GM12892 (cell line): Measurements from ENCODE around the gene TGFA.

Experiments
- DNase-seq: peaks from one replicate; pipeline ENCODE4 v3.0.0; 2011; ENCODE audit not compliant: insufficient read length
- FAIRE-seq: peaks from 2 replicates; lab custom pipeline; 2011; peaks lifted over from hg19 to GRCh38; lab: Jason Lieb, UNC
- POLR2A ChIP-seq: IDR thresholded peaks from 2 replicates; pipeline ENCODE4 v1.6.1; 2011; ENCODE audit warnings: low read depth, low read length, control low read depth
- POLR2AphosphoS5 ChIP-seq: IDR thresholded peaks from 2 replicates; pipeline ENCODE4 v1.6.1; 2011; ENCODE audit warnings: low read depth, low read length, control low read depth
- TAF1 ChIP-seq: IDR thresholded peaks from 2 replicates; pipeline ENCODE4 v1.6.1; 2011; ENCODE audit warnings: low read depth, mild to moderate bottlenecking, control low read depth, low read length, borderline replicate concordance

Gene TGFA

DNA sequence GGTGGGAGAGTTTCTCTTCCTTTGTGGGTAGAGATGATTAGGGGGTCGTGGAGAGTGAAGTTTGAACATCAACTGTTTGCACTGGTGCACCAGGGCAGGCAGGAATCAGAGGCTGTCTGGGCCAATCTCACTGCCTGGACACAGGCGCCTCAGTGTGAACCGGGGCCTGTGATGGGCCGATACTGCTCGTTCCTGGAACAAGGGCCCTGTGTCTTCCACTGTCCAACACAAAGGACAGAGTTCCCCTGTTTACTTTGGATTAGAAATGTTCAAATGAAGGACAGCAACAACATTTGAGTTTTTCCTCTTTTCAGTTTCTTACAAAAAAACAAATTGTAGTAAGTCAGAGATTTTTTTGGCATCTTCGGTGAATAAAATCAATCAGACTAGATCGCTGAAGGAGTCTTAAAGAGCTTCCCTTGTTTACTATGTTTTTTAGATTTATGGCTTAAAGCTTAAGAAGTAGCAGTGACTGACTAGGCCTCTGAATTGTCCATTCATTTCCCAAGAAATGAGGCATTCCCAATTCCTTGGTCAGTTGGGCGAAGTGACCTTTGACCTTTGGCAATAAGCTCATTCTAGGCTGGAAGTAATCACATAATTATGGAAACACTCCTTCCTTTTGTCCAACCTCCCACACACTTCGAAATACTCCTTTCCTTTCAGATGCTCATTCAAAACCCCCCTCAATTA, 11.6 kb upstream of the TGFA start:
- FAIRE-seq: no peak
- TF ChIP-seq TAF1 (no peak), POLR2AphosphoS5 (no peak), POLR2A (no peak)
- DNase-seq: no peak

DNA sequence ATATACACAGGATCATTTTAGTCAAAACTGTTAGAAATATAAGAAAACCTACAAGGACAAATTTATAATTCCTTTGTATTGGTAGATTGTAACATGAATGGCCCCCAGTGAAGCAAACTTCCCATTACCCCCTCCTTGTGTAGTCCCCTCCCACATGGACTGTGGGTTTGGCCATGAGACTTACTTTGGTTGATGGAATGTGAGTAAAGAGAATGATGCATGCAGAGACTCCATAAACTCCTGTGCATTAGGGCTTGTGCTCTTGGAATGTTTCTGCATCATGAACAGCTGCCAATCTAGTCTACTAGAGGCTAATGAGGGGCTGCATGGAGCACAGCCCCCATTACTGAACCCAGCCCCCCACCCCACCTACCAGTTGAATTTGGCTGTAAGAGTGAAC, 8.3 kb upstream of the TGFA start:
- TF ChIP-seq POLR2AphosphoS5: no peak
- no peak for TF ChIP-seq POLR2A
- TF ChIP-seq TAF1: no peak
- FAIRE-seq (no peak), DNase-seq (no peak)

DNA sequence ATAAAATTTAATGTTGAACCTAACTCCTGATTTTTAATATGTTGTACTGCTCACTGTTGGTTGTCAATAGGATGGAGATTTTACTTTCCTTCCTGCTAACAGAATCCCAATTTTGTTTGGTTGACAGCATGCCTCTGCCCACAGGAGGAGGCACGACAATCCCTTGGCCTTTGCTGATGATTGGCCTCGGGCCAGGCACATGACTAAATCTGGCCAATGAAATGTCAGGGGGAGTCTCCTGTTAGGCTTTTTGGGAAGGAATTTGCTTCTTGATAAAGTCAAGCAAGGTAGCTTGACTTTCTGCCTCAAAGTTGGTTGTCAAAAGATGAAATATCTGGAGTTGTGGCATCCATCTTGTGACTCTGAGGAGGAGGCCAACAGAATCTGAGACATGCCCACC, 6.8 kb upstream of the TGFA start:
- FAIRE-seq (no peak), DNase-seq (no peak)
- TF ChIP-seq POLR2A (no peak), POLR2AphosphoS5 (no peak), TAF1 (no peak)

GRCh38 chr2:70560040-70560439, 6.4 kb upstream of the TGFA start:
- DNase-seq (no peak), FAIRE-seq (no peak)
- TF ChIP-seq POLR2A (no peak), POLR2AphosphoS5 (no peak), TAF1 (no peak)

DNA sequence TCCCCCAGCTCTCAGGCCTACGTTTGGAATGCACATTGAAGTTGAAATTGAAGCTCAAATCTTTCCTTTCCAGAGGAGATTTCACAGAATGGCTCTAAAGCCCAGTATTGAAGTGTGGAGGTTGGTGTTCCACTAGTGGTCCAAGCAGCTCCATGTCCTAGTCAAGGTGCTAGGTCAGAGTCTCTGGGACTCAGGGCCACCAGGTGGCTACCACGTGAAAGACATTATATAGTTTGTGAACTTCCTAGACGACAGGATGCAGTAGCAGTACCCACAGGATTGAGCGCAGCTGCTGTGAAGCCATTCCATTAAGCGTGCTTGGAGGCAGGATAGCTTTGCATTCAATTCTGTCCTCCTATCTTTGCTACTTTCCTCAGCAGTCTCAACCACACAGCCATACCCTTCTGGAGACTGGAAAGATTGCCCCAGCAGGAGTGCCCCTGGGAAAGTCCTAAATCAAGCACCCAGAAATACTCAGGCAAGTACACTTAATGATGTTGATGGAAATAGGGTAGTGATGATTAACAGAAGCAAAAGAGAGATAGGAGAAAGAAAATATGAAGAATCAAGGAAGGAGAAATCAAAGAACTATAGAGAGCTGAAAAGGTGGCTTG, 4.7 kb upstream of the TGFA start:
- FAIRE-seq (no peak), DNase-seq (no peak)
- TF ChIP-seq TAF1 (no peak), POLR2AphosphoS5 (no peak), POLR2A (no peak)

DNA sequence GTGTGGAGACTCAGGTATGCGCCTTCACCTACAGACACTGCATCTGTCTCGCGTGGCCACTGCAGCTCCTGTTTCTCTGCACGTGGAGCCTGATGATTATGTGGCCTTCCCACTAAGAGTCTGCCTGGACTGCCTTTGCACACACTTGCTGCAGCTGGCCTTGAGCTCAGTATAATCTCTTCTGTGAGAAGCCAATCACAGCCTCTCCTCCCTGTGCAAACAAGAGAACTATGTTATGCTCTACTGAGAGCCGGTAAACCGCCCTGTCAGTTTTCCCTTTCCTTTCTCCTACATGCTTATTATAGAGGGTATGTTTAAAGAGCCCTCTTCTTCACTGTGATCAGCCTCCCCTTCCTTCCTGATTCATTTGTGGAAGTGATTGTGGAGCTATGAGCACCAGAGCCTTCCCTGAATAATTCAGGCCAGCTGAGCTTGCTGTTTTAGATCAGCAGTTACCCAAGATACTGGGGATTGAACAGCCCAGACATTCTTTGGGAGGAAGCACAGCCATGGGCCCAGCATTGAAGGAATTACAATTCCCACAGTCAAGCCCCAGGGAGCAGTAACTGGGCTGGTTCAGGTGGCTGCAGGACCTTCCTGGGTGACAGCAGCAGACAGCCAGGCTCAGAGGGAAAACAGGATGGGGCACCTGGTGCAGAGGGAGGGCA, 3.7 kb upstream of the TGFA start:
- DNase-seq (no peak), FAIRE-seq (no peak)

GRCh38 chr2:70556608-70557007, 3.0 kb upstream of the TGFA start:
- TF ChIP-seq POLR2AphosphoS5 (no peak), TAF1 (no peak), POLR2A (no peak)
- no peak for DNase-seq
- FAIRE-seq: no peak

More for the DNA sequence above, 3.7 kb upstream of the TGFA start:
- TF ChIP-seq POLR2A: no peak
- TF ChIP-seq TAF1: no peak
- TF ChIP-seq POLR2AphosphoS5: no peak

- FAIRE-seq: no peak
- DNase-seq: no peak
- TF ChIP-seq POLR2AphosphoS5 (no peak), TAF1 (no peak), POLR2A (no peak)
Measured at GRCh38 chr2:70554338-70554892, 789 bp upstream of the TGFA start.

DNA sequence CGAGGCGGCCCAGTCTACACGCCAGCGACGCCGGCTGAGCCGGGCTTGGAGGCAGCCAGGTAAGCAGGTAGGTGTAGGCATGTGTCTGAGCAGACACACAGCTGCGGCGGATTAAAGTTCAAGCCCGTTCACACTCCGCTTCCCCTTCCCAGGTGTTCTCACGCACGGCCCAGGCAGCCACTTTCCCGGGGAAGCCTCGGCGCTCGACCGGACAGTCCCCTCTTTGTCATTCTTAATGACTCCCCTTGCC, 367 bp downstream of the TGFA start:
- no peak for DNase-seq
- TF ChIP-seq POLR2AphosphoS5 (no peak), POLR2A (no peak), TAF1 (no peak)
- FAIRE-seq: no peak

DNA sequence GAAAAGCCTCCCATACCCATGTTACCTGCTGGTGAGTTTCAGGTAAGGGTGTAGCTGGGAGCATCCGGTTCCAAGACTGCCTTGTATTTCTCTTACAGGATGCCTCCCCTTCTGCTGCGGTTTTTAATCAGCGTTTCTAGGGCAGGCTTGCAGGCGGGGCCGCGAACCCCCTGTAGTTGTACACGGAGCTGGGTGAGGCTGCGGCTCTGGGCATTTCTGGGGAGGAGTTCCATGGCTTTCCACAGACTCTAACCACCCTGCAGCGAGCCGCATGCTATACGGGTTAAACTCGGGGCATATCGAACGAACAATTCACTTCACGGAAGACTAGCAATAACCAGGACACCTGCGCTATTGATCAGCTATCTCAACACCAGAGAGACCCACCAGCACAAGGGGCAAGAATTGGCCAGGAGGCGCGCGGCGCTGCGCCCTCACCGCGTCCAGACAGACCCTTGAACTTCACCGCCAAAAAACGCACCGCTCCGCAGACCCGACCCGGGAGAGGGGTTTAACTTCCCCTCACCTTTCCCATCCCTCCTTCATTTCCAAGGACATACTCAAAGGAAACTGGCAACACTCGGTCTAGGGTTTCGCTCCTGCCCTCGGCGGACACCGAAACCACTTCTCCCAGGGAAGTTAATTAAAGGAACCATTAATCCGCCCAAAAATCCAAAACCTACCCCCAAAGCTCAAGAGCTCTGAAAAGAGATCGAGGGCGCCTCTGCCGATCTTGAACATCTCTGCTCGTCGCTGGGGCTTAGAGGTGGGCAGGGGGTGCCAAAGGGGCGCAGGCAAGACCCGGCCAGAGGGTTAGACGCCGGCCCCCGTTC, 909 bp downstream of the TGFA start:
- no peak for TF ChIP-seq POLR2AphosphoS5
- no peak for TF ChIP-seq TAF1
- TF ChIP-seq POLR2A: no peak
- DNase-seq: no peak
- no peak for FAIRE-seq

GRCh38 chr2:70551167-70551566, 2.5 kb downstream of the TGFA start:
- TF ChIP-seq POLR2A: no peak
- TF ChIP-seq POLR2AphosphoS5: no peak
- TF ChIP-seq TAF1: no peak
- no peak for DNase-seq
- no peak for FAIRE-seq
